Inflammatory macrophage (primary cell): ENCODE data around the gene THAP5.
"Not testable (repeated sequence)": the region's sequence is repeated elsewhere in the genome, so short reads cannot be mapped to it uniquely, and the experiment has no call there.

Experiments used
- DNase-seq, 2 donors: peaks; one replicate each; pipeline ENCODE4 v3.0.0-alpha.2; 2020 to 2022

THAP5 gene

GRCh38 chr7:108584211-108584610 lies 14.7 kb upstream of the THAP5 start:
- DNase-seq, result no peak

- DNase-seq, result no peak
Measured at GRCh38 chr7:108581655-108582491, 12.4 kb upstream of the THAP5 start.

GRCh38 chr7:108580298-108580697 lies 10.8 kb upstream of the THAP5 start:
- DNase-seq, result no peak

GRCh38 chr7:108578937-108579336 lies 9.4 kb upstream of the THAP5 start:
- no peak for DNase-seq

- DNase-seq, result no peak
Measured at GRCh38 chr7:108576116-108576515, 6.6 kb upstream of the THAP5 start.

GRCh38 chr7:108575156-108575555 lies 5.7 kb upstream of the THAP5 start:
- DNase-seq, result no peak

GRCh38 chr7:108572480-108572879 lies 3.0 kb upstream of the THAP5 start:
- DNase-seq, result no peak

GRCh38 chr7:108570146-108570755 lies 745 bp upstream of the THAP5 start:
- peak; percentile 72 to 89 for DNase-seq

GRCh38 chr7:108568801-108569380 lies 615 bp downstream of the THAP5 start:
- peak in 1 of 2 donors; percentile 19 for DNase-seq

- no peak for DNase-seq
Measured at GRCh38 chr7:108565987-108566386, 3.5 kb downstream of the THAP5 start.

- no peak for DNase-seq
Measured at GRCh38 chr7:108561047-108561619, 8.4 kb downstream of the THAP5 start.

- DNase-seq, result no peak
Measured at GRCh38 chr7:108559253-108559652, 10.3 kb downstream of the THAP5 start.

- no peak for DNase-seq
Measured at GRCh38 chr7:108557617-108558016, 11.9 kb downstream of the THAP5 start.

- DNase-seq, result no peak
Measured at GRCh38 chr7:108557191-108557590, 12.3 kb downstream of the THAP5 start.

GRCh38 chr7:108556665-108557064 lies 12.8 kb downstream of the THAP5 start:
- not testable (repeated sequence) for DNase-seq

GRCh38 chr7:108548141-108548896 lies 21.2 kb downstream of the THAP5 start:
- DNase-seq, result not testable (repeated sequence)

- no peak for DNase-seq
Measured at GRCh38 chr7:108541478-108541877, 28.0 kb downstream of the THAP5 start.

- DNase-seq, result not testable (repeated sequence)
Measured at GRCh38 chr7:108538685-108539084, 30.8 kb downstream of the THAP5 start.

GRCh38 chr7:108538236-108538635 lies 31.3 kb downstream of the THAP5 start:
- not testable (repeated sequence) for DNase-seq

GRCh38 chr7:108537229-108537628 lies 32.3 kb downstream of the THAP5 start:
- DNase-seq, result no peak

- no peak for DNase-seq
Measured at GRCh38 chr7:108535744-108536143, 33.8 kb downstream of the THAP5 start.

- DNase-seq, result peak; percentile 42 to 46
Measured at GRCh38 chr7:108535257-108535656, 34.2 kb downstream of the THAP5 start.

- no peak for DNase-seq
Measured at GRCh38 chr7:108533712-108534111, 35.8 kb downstream of the THAP5 start.
